Parathyroid adenoma (tissue), 2 donors: ENCODE data around the gene ZNF81.
"Not testable (repeated sequence)": the region's sequence is repeated elsewhere in the genome, so short reads cannot be mapped to it uniquely, and the experiment has no call there.

Source experiments
- H2AFZ ChIP-seq: fragments of 300-600 bp; sonication (generic); one replicate; pipeline ENCODE4 v1.7.0; 2017; ENCODE audit warnings: antibody characterized with exemption, mild to moderate bottlenecking
- H3K27ac ChIP-seq: fragments of 300-600 bp; sonication (generic); one replicate; pipeline ENCODE4 v1.7.0; 2017
- H3K27me3 ChIP-seq: fragments of 300-600 bp; sonication (generic); one replicate; pipeline ENCODE4 v1.7.0; 2017; ENCODE audit warnings: low read length; ENCODE audit not compliant: control insufficient read depth, insufficient read depth
- H3K36me3 ChIP-seq: fragments of 300-600 bp; sonication (generic); one replicate; pipeline ENCODE4 v1.7.0; 2017; ENCODE audit warnings: low read length; ENCODE audit not compliant: control insufficient read depth, insufficient read depth
- H3K4me1 ChIP-seq: fragments of 300-600 bp; sonication (generic); one replicate; pipeline ENCODE4 v1.7.0; 2017; ENCODE audit warnings: control low read depth
- H3K4me2 ChIP-seq: fragments of 300-600 bp; sonication (generic); one replicate; pipeline ENCODE4 v1.7.0; 2017; ENCODE audit warnings: low read length
- H3K4me3 ChIP-seq: fragments of 300-600 bp; sonication (generic); one replicate; pipeline ENCODE4 v1.7.0; 2017; ENCODE audit warnings: low read depth, low read length
- H3K79me2 ChIP-seq: fragments of 300-600 bp; sonication (generic); one replicate; pipeline ENCODE4 v1.7.0; 2017; ENCODE audit warnings: control low read depth
- H3K9ac ChIP-seq: fragments of 300-600 bp; sonication (generic); one replicate; pipeline ENCODE4 v1.7.0; 2017; ENCODE audit warnings: mild to moderate bottlenecking
- H3K9me3 ChIP-seq: fragments of 300-600 bp; sonication (generic); one replicate; pipeline ENCODE4 v1.7.0; 2017; ENCODE audit warnings: low read length; ENCODE audit not compliant: control insufficient read depth
- CTCF ChIP-seq: fragments of 300-600 bp; sonication (generic); IDR thresholded peaks from one replicate; pipeline ENCODE4 v1.7.0; 2017; ENCODE audit warnings: antibody characterized with exemption, mild to moderate bottlenecking
- donor health status: primary hyperparathyroidism.

The ZNF81 gene

GRCh38 chrX:47804315-47804714, 32.4 kb upstream of the ZNF81 start:
- TF ChIP-seq CTCF: no peak
- no peaks in the 10 kb centered on the region for H3K79me2 ChIP-seq

GRCh38 chrX:47805844-47806243, 30.9 kb upstream of the ZNF81 start:
- not testable (repeated sequence) for H2AFZ ChIP-seq, H3K27me3 ChIP-seq, H3K4me2 ChIP-seq, H3K9ac ChIP-seq, H3K36me3 ChIP-seq, H3K9me3 ChIP-seq, H3K4me3 ChIP-seq, H3K4me1 ChIP-seq, H3K79me2 ChIP-seq, H3K27ac ChIP-seq

More at GRCh38 chrX:47804315-47804714, 32.4 kb upstream of the ZNF81 start:
- Histone ChIP-seq H3K27me3 (no peaks in the 10 kb centered on the region), H3K9ac (no peak overlapping the region), H3K9me3 (no peaks in the 10 kb centered on the region), H3K4me3 (no peak overlapping the region), H3K36me3 (no peaks in the 10 kb centered on the region), H3K4me1 (no peaks in the 10 kb centered on the region), H3K4me2 (no peak overlapping the region), H2AFZ (no peak overlapping the region), H3K27ac (no peak overlapping the region)

- not testable (repeated sequence) for H3K79me2 ChIP-seq, H3K4me1 ChIP-seq, H3K4me3 ChIP-seq, H3K36me3 ChIP-seq, H3K9me3 ChIP-seq, H2AFZ ChIP-seq, H3K27ac ChIP-seq, H3K4me2 ChIP-seq, H3K27me3 ChIP-seq, H3K9ac ChIP-seq
Observed at GRCh38 chrX:47806415-47807271, 30.1 kb upstream of the ZNF81 start.

- not testable (repeated sequence) for H3K4me2 ChIP-seq, H2AFZ ChIP-seq, H3K4me1 ChIP-seq, H3K9me3 ChIP-seq, H3K27me3 ChIP-seq, H3K9ac ChIP-seq, H3K79me2 ChIP-seq, H3K27ac ChIP-seq, H3K36me3 ChIP-seq, H3K4me3 ChIP-seq
Observed at GRCh38 chrX:47807272-47807538, 29.5 kb upstream of the ZNF81 start.

GRCh38 chrX:47807548-47807947, 29.2 kb upstream of the ZNF81 start:
- Histone ChIP-seq H3K27ac (no peak overlapping the region), H3K27me3 (no peaks in the 10 kb centered on the region), H3K79me2 (no peaks in the 10 kb centered on the region)

More at GRCh38 chrX:47807548-47807947, 29.2 kb upstream of the ZNF81 start:
- H2AFZ ChIP-seq: no peak overlapping the region
- no peaks in the 10 kb centered on the region for H3K4me1 ChIP-seq
- no peaks in the 10 kb centered on the region for H3K36me3 ChIP-seq
- no peak overlapping the region for H3K4me2 ChIP-seq
- H3K9ac ChIP-seq: no peak overlapping the region
- H3K9me3 ChIP-seq: no peaks in the 10 kb centered on the region
- TF ChIP-seq CTCF: no peak
- H3K4me3 ChIP-seq: no peak overlapping the region
